ENCODE data around the gene SYNJ1. TPM values are rescaled to one million over a fixed set of nuclear protein-coding genes. Genes with fewer than 3 reads are reported as not detected.

SYNJ1 gene
- polyA plus RNA-seq, 3 donors = 4.0 to 16.5 (median 8.1) TPM

DNA sequence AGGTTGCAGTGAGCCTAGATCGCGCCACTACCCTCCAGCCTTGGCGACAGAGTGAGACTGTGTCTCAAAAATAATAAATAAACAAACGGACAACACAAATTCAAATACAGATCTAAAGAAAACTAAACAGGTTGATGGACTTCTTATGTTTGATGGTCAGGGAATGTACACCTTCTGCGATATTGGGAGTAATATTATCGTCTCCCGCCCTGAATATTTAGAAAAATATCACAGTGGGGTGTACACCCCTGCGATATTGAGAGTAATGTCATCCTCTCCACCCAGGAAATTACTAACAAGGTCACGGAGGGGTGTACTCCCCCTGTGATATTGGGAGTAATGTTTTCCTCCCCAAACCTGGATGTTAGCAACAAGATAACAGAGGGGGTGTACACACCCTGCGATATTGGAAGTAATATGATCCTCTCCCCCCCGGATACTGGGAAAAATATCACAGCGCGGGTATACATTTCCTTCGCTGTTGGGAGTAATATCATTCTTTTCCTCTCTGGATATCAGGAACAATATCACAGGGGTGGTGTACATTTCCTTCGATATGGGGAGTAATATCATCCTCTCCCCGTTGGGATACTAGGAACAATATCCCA, 114.3 kb downstream of the SYNJ1 start:
- no peaks in the 10 kb centered on the region for H4K20me1 ChIP-seq (ENCODE audit: insufficient read depth, low read length)
- no peaks in the 10 kb centered on the region for H3K9me3 ChIP-seq (replicated peaks in 1 of 2; ENCODE audit: control insufficient read depth in 1 of 2, insufficient read depth in 1 of 2, low read length in 2 of 2)
- peaks cover 9 to 10% of the 10 kb centered on the region in 2 donors for H3K36me3 Mint-ChIP-seq
- intact Hi-C loops (cut with micrococcal nuclease) = no loop called here
- peak overlapping the region; percentile 96 for H3K4me2 ChIP-seq (replicated peaks; ENCODE audit: extremely low read depth, low read length, poor library complexity, severe bottlenecking)
- peak overlapping the region; percentile 53 to 94 (median 84) for H3K4me3 ChIP-seq (replicated peaks in 1 of 3; ENCODE audit: low read depth in 2 of 3, low read length in 3 of 3)
- peak overlapping the region; percentile 97 for H2AFZ ChIP-seq (ENCODE audit: insufficient read depth, low read depth, low read length, poor library complexity, severe bottlenecking)
- H3K36me3 ChIP-seq (replicated peaks in 1 of 2; ENCODE audit: control insufficient read depth in 1 of 2, insufficient read depth in 2 of 2, low read length in 2 of 2) = peaks cover 8 to 15% of the 10 kb centered on the region in 2 donors
- H3K4me3 Mint-ChIP-seq = peak overlapping the region; percentile 95 to 99
- H3K27ac ChIP-seq (ENCODE audit: low read depth in 1 of 2, low read length in 2 of 2) = peak overlapping the region in 1 of 2 donors; percentile 85
- H3K9me3 Mint-ChIP-seq = no peaks in the 10 kb centered on the region
- H3K9ac ChIP-seq (ENCODE audit: insufficient read depth, low read length, poor library complexity, severe bottlenecking) = peak overlapping the region; percentile 82
- WGBS (ENCODE audit: insufficient coverage) = no CpG with 5 or more reads among the region's 16 CpGs
- peaks cover 16 to 20% of the 10 kb centered on the region in 2 donors for H3K4me1 ChIP-seq (ENCODE audit: control insufficient read depth in 1 of 2, insufficient read depth in 2 of 2, low read length in 2 of 2)
- peaks cover 21% of the 10 kb centered on the region for H3K79me2 ChIP-seq (ENCODE audit: insufficient read depth, low read length)
- no peaks in the 10 kb centered on the region for H3K27me3 ChIP-seq (ENCODE audit: control insufficient read depth in 2 of 2, insufficient read depth in 2 of 2, low read length in 2 of 2)
- peaks cover 5 to 17% (median 7%) of the 10 kb centered on the region in 3 donors for H3K27me3 Mint-ChIP-seq (ENCODE audit: low read depth in 3 of 3)
- DNase-seq = no peak
- TF ChIP-seq, protein P1, sequence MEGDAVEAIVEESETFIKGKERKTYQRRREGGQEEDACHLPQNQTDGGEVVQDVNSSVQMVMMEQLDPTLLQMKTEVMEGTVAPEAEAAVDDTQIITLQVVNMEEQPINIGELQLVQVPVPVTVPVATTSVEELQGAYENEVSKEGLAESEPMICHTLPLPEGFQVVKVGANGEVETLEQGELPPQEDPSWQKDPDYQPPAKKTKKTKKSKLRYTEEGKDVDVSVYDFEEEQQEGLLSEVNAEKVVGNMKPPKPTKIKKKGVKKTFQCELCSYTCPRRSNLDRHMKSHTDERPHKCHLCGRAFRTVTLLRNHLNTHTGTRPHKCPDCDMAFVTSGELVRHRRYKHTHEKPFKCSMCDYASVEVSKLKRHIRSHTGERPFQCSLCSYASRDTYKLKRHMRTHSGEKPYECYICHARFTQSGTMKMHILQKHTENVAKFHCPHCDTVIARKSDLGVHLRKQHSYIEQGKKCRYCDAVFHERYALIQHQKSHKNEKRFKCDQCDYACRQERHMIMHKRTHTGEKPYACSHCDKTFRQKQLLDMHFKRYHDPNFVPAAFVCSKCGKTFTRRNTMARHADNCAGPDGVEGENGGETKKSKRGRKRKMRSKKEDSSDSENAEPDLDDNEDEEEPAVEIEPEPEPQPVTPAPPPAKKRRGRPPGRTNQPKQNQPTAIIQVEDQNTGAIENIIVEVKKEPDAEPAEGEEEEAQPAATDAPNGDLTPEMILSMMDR (IDR thresholded peaks at IDR 0.05) = no peak
- H3K27ac Mint-ChIP-seq = peak overlapping the region in 4 of 7 donors; percentile 94 to 99 (median 98)
- peaks cover 16% of the 10 kb centered on the region for H3K4me1 Mint-ChIP-seq

DNA sequence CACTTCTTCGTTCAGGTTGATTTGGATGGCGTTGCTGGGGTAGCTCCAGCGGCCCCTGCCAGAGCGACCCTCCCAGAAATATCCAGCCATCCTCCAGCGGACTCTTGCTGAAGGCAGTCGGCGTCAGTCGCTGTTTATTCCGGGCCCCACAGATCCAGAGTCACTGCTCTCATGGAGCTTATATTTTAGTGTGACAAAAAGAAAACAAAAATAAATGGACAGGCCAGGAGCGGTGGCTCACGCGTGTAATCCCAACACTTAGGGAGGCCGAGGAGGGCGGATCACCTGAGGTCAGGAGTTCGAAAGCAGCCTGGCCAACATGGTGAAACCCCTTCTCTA, 114.8 kb downstream of the SYNJ1 start:
- H3K27ac ChIP-seq (ENCODE audit: low read depth in 1 of 2, low read length in 2 of 2) = peak overlapping the region; percentile 55 to 85
- H4K20me1 ChIP-seq (ENCODE audit: insufficient read depth, low read length) = no peaks in the 10 kb centered on the region
- TF ChIP-seq, protein P1 (IDR thresholded peaks at IDR 0.05) = no peak
- H3K4me2 ChIP-seq (replicated peaks; ENCODE audit: extremely low read depth, low read length, poor library complexity, severe bottlenecking) = peak overlapping the region; percentile 96
- peaks cover 16 to 20% of the 10 kb centered on the region in 2 donors for H3K4me1 ChIP-seq (ENCODE audit: control insufficient read depth in 1 of 2, insufficient read depth in 2 of 2, low read length in 2 of 2)
- no peak for DNase-seq
- Mint-ChIP-seq H3K36me3 (peaks cover 12% of the 10 kb centered on the region in 2 donors), H3K27me3 (ENCODE audit: low read depth in 3 of 3) (peaks cover 3 to 15% (median 7%) of the 10 kb centered on the region in 3 donors), H3K9me3 (no peaks in the 10 kb centered on the region), H3K27ac (peak overlapping the region; percentile 93 to 99 (median 98)), H3K4me3 (peak overlapping the region; percentile 95 to 99), H3K4me1 (peaks cover 16% of the 10 kb centered on the region)
- H3K9me3 ChIP-seq (replicated peaks in 1 of 2; ENCODE audit: control insufficient read depth in 1 of 2, insufficient read depth in 1 of 2, low read length in 2 of 2) = no peaks in the 10 kb centered on the region
- WGBS (ENCODE audit: insufficient coverage) = 3% methylated on average over 5 of the region's 15 CpGs
- H3K9ac ChIP-seq (ENCODE audit: insufficient read depth, low read length, poor library complexity, severe bottlenecking) = peak overlapping the region; percentile 82
- H3K27me3 ChIP-seq (ENCODE audit: control insufficient read depth in 2 of 2, insufficient read depth in 2 of 2, low read length in 2 of 2) = no peaks in the 10 kb centered on the region
- intact Hi-C loops (cut with micrococcal nuclease) = no loop called here
- peaks cover 21% of the 10 kb centered on the region for H3K79me2 ChIP-seq (ENCODE audit: insufficient read depth, low read length)
- H3K36me3 ChIP-seq (replicated peaks in 1 of 2; ENCODE audit: control insufficient read depth in 1 of 2, insufficient read depth in 2 of 2, low read length in 2 of 2) = peaks cover 8 to 20% of the 10 kb centered on the region in 2 donors
- H3K4me3 ChIP-seq (replicated peaks in 1 of 3; ENCODE audit: low read depth in 2 of 3, low read length in 3 of 3) = peak overlapping the region; percentile 53 to 94 (median 84)
- peak overlapping the region; percentile 97 for H2AFZ ChIP-seq (ENCODE audit: insufficient read depth, low read depth, low read length, poor library complexity, severe bottlenecking)
